Endometrial microvascular endothelial cells (primary cell): Measurements from ENCODE around the gene TFPI. TPM values are rescaled to one million over a fixed set of nuclear protein-coding genes. Genes with fewer than 3 reads are reported as not detected.

Source experiments
- in situ Hi-C: cut with HindIII; loops from 2 replicates; pipeline ENCODE4 v1.10.0; 2017; ENCODE audit warnings: low sequenced_read_pairs, low pct_unique_long_range_greater_than_20kb; ENCODE audit errors: inconsistent ontology term
- total RNA-seq: library from RNA; depleted of rRNA; stranded (reverse); fragments of >200 nt; gene quantifications from one replicate; pipeline ENCODE4 v1.2.3, GENCODE V29; 2015; ENCODE audit errors: inconsistent ontology term

TFPI gene
- total RNA-seq, 1 donor from 2014 or later = 178 TPM

DNA sequence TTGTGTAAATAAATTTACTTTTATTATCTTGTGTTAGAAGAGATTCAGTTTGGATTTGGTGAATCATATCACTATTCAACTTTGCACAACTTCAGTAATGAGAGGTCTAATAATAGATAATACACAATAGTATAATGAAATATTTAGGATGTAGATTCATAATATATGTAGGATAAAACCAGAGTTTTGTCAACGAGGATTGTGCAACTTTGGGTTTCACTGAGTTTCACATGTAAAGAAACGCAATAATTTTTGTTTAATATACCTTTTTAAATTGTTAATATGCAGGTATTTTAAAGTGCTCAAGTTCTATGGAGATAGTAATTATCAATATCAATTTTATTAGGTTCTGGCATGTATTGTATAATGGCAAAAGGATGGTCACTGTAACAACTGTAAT, 111.5 kb downstream of the TFPI start:
- in situ Hi-C loops = loop anchor here (10.0 kb wide), 2 partner anchors 138 to 558 kb away; no protein-coding TSS in a partner anchor

- in situ Hi-C loops = loop anchor here (10.0 kb wide), 2 partner anchors 138 to 558 kb away; no protein-coding TSS in a partner anchor
Observed at GRCh38 chr2:187442378-187442777, 111.9 kb downstream of the TFPI start.

DNA sequence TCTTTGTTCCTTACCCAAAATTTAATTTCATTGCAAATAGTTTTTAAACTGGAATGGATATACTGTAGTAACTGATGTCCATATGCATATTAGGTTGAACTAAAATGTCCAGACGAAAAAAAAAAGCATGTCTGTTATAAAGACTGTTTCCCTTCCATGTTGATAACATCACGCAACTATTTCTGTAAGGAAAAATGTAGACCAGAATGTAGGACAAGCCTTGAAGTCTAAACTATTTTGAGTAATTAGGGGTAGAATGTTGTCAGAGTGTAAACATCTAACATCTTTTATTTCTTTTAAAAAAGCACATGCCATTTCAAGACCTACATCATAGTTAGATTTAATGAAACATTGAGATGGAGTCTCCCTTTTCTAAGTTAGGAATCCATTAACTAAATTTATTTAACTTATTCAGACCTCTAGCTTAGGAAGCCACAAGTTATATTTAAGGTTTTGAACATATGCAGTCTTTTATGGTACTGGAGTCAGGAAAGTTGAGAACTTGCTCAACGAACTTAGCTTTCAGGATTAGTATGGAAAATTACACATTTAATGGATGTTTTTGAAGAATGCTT, 114.0 kb downstream of the TFPI start:
- in situ Hi-C loops = loop anchor here (10.0 kb wide), 2 partner anchors 135 to 555 kb away; no protein-coding TSS in a partner anchor

GRCh38 chr2:187438455-187438854, 115.8 kb downstream of the TFPI start:
- in situ Hi-C loops = no loop called here

GRCh38 chr2:187435756-187436155, 118.5 kb downstream of the TFPI start:
- in situ Hi-C loops = no loop called here

DNA sequence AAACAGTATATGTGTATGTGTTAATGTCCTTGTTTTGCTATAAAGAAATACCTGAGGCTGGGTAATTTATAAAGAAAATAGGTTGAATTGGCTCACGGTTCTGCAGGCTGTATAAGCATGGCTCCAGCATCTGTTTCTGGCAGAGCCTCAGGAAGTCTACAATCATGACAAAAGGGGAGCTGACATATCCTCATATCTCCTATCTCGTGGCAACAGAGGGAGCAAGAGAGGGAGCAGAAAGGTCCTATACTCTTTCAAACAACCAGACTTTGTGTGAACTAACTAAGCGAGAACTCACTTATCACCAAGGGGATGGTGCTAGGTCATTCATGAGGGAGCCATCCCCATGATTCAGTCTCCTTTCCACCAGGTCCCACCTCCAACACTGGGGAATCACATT, 119.2 kb downstream of the TFPI start:
- in situ Hi-C loops = no loop called here

DNA sequence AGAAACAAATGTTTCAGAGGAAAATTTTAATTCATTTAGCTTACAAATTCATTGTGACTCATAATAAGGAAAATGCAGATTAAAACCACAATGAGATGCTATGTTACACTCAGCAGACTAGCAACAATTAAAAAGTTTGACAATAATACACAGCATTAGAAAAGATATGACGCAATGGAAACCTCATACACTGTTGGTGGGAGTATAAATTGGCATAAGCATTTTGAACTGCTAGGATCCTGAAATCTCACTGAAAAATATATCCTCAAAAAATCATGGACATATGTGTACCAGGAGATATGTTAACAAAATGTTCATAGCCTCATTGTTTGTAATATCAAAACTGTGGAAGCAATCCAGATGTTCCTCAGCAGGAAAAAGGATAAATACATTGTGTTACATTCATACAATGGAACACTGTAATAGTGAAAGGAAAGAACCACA, 119.9 kb downstream of the TFPI start:
- in situ Hi-C loops = no loop called here

DNA sequence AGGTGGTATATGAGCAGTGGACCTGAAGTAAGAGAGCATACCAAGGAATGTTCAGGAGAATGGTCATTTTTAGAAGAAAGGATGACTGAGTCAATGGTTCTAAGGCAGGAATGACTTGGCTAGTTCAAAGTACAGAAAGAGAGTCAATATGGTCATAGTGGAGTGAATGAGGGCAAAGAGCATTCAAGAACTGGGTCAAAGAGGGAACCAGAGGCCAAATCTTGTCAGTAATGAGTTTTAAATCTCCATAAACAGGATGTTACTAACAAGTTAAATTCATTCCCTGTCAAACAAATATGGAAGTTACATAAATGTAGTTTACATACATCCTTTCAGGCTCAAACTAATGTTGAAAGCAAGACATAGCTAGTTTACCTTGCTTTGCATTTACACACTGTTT, 122.3 kb downstream of the TFPI start:
- in situ Hi-C loops = no loop called here

- in situ Hi-C loops = no loop called here
Observed at GRCh38 chr2:187429989-187430388, 124.2 kb downstream of the TFPI start.

DNA sequence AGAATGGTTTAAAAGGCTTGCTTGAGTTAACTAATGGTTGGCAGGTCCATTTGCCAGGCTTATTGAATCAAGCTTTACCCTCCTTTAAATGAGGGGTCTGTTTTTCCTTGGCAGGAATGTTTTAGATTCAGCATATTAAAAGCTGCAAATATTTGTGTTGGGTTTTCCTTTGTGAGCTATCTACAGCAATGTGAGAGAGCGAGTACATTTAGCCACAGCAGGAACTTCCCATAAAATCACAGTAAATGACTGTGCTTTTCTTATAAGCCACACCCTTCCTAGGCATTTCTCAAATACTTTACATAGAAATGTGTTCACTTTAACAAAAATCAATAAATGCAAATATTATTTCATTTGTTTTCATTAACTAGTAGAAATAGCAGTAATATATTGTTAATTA, 130.1 kb downstream of the TFPI start:
- in situ Hi-C loops = loop anchor here (25.0 kb wide), 1 partner anchor 287 kb away; no protein-coding TSS in a partner anchor

GRCh38 chr2:187422282-187422681, 132.0 kb downstream of the TFPI start:
- in situ Hi-C loops = loop anchor here (25.0 kb wide), 1 partner anchor 285 kb away; no protein-coding TSS in a partner anchor

DNA sequence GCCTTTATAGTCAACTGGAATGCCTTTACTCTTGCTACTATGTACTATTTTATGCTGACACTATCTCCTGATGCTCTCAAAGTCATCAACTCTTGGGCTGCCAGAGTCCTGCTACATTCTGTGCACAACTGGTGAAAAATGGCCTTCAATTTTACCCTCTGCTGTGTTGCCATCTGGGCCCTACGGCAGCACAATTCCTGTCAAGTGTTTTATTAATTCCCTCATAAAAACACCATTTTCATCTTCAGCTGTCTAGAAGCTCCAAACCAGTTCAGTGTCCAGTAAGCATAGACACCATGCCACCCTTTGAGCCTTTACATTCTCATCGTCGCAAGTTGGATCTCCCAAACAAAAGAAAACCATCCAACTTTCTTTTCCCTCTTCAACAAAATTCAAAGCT, 132.7 kb downstream of the TFPI start:
- in situ Hi-C loops = loop anchor here (25.0 kb wide), 1 partner anchor 284 kb away; no protein-coding TSS in a partner anchor

DNA sequence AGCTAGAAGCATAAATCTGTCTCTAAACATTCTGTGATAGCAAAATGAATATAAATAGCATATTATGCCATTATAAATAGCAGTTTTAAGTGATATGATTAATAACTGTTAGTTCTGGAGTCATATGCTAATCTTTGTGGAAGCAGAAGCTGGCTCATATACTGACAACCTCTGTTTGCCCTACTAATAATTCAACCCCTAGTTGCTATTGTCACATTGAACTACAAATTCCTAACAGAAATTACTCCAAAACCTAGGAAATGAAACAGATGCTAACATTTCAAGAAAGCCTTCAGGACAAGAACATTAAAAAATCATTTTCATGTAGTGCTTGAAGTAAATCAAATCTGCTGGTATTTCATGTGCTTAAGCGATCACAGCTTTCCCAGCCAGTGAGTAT, 134.4 kb downstream of the TFPI start:
- in situ Hi-C loops = loop anchor here (25.0 kb wide), 1 partner anchor 283 kb away; no protein-coding TSS in a partner anchor

DNA sequence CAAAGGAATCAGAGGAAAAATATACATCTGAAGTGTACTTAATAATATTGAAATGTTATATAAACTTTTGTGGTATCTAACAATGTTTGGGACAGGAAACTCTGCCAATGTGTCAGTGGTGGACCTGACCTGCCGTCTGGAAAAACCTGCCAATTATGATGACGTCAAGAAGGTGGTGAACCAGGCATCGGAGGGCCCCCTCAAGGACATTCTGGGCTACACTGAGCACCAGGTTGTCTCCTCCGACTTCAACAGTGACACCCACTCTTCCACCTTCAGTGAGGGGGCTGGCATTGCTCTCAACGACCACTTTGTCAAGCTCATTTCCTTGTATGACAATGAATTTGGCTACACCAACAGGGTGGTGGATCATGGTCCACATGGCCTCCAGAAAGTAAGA, 138.8 kb downstream of the TFPI start:
- in situ Hi-C loops = loop anchor here (25.0 kb wide), 1 partner anchor 278 kb away; no protein-coding TSS in a partner anchor

Other genes starting within 250 kb of the TFPI start
- gene CALCRL, start 106.2 kb downstream of the TFPI start, total RNA-seq = 128 TPM